HG03095 (cell line): ENCODE results near the gene ITGAD.

ENCODE experiments used
- ATAC-seq: cut with Tn5 transposase; IDR thresholded peaks from one replicate; pipeline ENCODE4 v1.9.1; 2021; ENCODE audit warnings: moderate library complexity; ENCODE audit not compliant: unreplicated experiment

Gene ITGAD

GRCh38 chr16:31365131-31365865 is 27.8 kb upstream of the ITGAD start:
- no peak for ATAC-seq

DNA sequence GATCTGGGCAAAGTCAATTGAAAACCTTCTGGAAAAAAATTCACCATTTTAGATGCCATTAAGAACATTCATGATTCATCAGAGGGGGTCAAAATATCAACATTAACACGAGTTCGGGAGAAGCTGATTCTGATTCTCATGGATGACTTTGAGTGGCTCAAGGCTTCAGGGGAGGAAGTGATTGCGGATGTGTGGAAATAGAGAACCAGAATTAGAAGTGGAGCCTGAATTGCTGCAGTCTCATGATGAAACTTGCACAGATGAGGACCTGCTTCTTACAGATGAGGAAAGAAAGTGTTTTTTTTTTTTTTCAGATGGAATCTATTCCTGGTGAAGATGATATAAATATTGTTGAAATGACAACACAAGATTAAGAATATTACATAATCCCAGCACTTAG is 25.3 kb upstream of the ITGAD start:
- ATAC-seq = no peak

GRCh38 chr16:31371008-31371407 is 22.1 kb upstream of the ITGAD start:
- ATAC-seq = no peak

GRCh38 chr16:31371619-31372484 is 21.3 kb upstream of the ITGAD start:
- ATAC-seq = no peak

- ATAC-seq = no peak
Observed at GRCh38 chr16:31373235-31373634, 19.9 kb upstream of the ITGAD start.

- no peak for ATAC-seq
Observed at GRCh38 chr16:31375231-31375630, 17.9 kb upstream of the ITGAD start.

DNA sequence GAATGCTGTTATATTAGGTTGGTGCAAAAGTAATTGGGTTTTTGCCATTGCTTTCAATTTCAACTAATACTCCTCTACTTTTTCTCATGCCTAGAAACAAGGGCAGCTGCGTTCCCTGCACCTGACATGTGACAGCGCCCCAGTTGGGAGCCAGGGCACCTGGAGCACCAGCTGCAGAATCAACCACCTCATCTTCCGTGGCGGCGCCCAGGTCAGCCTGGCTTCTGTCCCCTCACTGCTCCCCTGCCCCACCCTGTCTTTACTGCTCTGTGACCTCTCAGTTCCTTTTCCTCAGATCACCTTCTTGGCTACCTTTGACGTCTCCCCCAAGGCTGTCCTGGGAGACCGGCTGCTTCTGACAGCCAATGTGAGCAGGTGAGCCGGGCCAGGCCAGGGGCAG is 16.4 kb upstream of the ITGAD start:
- ATAC-seq = no peak

GRCh38 chr16:31377210-31377903 is 15.8 kb upstream of the ITGAD start:
- ATAC-seq = no peak

- ATAC-seq = no peak
Observed at GRCh38 chr16:31380201-31380600, 12.9 kb upstream of the ITGAD start.

DNA sequence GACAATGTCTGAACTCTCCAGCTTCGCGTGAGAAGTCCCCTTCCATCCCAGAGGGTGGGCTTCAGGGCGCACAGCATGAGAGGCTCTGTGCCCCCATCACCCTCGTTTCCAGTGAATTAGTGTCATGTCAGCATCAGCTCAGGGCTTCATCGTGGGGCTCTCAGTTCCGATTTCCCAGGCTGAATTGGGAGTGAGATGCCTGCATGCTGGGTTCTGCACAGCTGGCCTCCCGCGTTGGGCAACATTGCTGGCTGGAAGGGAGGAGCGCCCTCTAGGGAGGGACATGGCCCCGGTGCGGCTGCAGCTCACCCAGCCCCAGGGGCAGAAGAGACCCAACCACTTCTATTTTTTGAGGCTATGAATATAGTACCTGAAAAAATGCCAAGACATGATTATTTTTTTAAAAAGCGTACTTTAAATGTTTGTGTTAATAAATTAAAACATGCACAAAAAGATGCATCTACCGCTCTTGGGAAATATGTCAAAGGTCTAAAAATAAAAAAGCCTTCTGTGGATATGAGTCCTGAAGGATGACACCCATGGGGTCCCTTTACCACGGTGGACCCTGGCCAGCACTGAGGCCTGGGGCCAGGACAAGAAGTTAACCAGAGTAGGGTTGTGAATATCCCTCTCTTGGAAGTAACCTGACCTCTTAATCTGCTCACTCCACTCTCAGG is 10.5 kb upstream of the ITGAD start:
- no peak for ATAC-seq

DNA sequence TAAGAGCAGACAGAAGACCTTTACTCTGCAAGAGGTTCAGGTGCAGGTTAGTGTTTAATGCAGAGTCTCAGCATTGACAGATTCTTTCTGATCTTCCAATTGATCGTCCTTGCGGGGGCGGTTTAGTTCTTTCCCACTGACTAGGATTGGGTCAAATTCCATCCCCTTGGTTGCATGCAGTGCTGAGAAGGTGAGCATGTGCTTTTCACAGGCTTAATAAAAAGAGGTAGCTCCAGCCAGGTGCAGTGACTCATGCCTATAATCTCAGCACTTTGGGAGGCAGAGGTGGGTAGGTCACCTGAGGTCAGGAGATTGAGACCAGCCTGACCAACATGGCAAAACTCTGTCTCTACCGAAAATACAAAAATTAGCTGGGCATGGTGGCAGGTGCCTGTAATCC is 7.5 kb upstream of the ITGAD start:
- ATAC-seq = no peak

DNA sequence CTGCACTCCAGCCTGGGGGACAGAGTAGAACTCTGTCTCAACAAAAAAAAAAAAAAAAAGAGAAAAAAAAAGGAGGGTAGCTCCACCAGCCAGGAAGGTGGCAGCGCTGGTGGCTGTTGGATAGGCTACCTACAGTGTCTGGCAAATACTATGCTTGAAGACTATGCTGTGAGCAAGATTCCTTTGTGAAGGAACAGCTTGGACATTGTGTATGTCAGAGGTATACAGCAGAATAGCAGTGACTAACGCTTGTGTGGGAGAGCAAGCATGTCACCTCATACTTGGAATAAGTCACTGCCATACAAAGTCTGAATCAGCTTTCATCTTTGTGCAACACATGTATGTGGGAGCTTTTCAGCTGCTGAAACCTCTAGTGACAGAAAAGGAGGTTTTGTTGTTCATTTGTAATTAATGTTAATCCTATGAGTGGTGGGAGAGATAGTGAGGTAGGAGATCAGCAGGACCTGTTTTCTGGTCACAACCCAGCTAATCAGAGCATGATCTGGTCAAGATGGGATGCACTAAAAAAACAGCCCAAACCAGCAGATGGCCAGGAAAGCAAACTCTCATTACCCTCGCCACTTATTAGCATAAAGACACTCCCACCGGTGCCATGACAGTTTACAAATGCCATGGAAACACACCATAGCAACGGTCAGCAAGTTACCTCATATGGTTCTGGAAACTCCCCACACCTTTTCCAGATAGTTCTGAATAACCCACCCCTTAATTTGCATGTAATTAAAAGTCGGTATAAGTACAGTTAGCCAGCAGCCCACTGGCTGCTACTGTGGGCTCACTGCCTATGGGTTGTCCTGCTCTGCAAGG is 6.8 kb upstream of the ITGAD start:
- ATAC-seq = no peak

- no peak for ATAC-seq
Observed at GRCh38 chr16:31388535-31388934, 4.6 kb upstream of the ITGAD start.

DNA sequence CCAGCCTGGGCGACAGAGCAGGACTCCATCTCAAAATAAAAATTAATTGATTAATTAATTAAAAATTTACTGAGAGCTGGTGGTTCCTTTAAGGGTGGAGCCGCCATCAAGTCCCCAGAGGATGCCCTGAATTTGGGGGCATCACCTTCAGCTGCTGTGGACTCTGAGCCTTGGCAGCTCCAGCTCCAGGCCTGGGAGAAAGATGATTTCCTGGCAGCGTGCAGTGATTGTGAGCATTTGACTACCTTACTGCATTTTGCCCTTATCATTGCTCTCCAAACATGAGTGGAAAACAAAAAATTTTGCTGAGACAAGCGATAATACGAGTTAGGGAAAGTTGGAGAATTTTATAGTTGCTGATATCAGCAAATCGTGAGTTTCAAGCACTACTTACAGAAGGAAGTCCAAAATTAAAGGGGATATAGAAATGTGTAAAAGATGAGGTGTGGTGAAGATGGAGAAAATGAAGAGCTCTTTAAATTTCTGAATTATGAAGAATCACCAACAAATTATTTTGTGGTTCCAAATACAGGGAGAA is 2.6 kb upstream of the ITGAD start:
- ATAC-seq = no peak

DNA sequence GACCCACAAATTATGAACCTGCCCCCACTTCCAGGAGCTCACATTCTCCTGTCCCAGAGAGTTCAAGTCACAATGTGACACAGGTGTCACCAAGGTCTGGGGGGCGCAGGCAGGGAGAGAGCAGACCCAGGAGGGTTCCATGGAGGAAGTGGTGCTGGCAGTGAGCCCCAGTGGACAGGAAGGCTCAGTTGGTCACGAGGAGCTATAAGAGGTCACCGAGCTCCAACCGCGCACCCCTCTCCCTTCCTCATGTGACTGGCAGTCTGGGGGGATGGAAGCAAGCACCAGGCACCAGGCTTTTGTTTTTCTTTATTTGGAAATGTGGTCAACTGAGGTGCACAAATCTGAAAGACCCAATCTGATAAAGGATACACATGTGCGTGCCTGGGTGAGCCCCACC is 2.5 kb downstream of the ITGAD start:
- ATAC-seq = no peak

DNA sequence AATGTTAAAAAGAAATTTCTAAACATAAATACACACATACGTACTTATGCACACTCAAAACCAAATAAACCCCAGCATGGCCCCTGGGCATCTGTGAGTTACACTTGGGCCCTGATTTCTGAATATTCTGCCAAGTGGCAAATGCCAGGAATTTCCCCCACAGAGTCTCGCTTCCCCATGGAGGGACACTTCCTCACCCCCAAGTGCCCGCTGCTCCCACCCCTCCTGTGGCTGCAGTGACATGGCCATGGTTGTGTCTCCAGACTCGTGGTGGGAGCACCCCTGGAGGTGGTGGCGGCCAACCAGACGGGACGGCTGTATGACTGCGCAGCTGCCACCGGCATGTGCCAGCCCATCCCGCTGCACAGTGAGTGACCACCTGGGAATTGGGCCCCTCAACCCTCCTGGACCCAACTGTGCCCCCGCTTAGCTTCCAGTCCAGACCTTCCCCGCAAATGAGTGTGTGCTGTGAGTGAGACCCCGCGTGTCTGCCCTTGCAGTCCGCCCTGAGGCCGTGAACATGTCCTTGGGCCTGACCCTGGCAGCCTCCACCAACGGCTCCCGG is 4.0 kb downstream of the ITGAD start:
- ATAC-seq = no peak

DNA sequence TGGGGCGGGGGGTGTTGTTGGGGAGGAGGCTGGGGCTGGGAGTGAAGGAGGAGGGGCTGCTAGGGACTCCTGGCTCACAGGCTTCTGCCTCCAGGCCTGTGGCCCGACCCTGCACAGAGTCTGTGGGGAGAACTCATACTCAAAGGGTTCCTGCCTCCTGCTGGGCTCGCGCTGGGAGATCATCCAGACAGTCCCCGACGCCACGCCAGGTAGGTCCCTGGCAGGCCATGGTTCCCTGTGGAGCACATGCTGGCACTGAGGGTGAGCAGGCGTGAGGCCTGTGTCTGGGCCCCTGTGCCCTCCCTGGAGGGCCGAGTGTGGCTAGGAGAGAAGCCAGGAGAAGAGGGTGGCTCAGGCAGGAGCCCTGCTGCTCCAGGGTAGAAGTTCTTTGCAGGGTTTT is 4.6 kb downstream of the ITGAD start:
- no peak for ATAC-seq

- no peak for ATAC-seq
Observed at GRCh38 chr16:31400191-31400590, 7.1 kb downstream of the ITGAD start.

DNA sequence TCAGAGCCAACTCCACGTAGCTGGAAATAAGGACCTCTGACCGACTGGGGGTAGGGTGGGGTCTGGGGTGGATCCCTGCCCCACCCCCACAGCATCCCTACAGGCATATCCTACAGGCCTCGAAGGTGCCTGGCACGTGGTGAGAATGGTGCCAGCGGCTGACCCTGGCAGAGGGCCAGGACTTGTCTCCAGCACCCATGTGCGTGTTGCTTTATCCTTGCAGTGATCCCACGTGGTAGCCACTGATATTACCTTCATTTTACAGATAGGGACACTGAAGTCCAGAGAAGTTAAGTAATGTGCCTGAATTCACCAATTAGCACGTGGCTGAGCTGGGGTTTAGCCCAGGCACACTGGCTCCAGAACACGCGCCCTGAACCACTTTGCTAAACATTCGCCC is 8.3 kb downstream of the ITGAD start:
- no peak for ATAC-seq

- no peak for ATAC-seq
Observed at GRCh38 chr16:31402687-31403086, 9.6 kb downstream of the ITGAD start.
